ENCODE measurements around the gene EHBP1L1.

EHBP1L1 gene

GRCh38 chr11:65547446-65548125, 28.3 kb upstream of the EHBP1L1 start:
- no peak for DNase-seq

GRCh38 chr11:65548395-65548794, 27.5 kb upstream of the EHBP1L1 start:
- no peak for DNase-seq

DNA sequence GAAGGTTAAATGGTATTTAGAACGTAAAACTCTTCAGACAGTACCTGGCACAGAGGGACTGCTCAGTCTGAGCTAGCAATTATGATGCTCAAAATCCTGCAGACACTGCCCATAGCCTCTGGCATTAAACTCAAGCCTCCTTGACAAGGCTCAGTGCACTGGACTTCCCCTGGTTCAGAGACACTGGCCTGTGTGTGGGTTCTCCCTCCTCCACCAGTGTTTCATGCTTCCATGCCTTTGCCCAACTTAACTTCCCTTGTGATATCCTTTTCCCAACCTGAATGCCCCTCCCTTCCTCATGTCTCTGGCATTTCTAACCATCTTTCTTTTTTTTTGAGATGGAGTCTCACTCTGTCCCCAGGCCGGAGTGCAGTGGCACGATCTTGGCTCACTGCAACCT, 26.8 kb upstream of the EHBP1L1 start:
- DNase-seq = no peak

- DNase-seq = no peak
These were observed 24.1 kb upstream of the EHBP1L1 start for GRCh38 chr11:65551572-65552387.

GRCh38 chr11:65552388-65552951, 23.4 kb upstream of the EHBP1L1 start:
- no peak for DNase-seq

DNA sequence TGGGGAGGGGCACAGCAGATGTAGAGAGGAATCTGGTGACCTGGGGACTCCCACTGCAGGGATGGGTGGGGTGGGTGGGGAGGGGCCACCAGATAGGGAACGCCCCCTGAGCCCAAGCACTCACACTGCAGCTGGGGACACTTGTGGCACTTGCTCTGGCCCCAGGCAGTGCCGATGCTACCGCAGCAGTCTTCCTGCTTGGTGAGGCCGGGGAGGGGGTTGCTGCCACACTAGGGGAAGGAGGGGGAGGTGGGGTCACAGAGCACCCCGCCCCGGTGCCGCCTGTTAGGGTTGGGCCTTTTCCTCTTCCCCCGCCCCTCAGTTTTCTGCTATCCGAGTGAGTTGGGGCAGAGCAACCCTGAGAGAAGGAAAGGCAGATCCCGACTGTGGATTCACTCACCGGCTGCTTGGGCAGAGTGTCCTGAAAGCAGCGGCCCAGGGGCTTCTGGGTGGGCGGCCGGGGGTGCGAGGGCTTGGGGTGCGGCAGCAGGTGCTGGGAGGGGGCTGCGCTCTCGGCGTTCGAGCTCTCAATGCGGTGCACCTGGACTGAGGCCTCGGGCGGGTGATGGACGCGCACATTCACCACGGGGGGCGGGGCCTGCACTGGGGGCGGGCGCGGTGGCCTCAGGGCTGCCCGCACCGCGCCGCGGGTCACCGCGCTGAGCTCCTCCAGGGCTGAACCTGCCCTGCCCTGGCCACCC, 22.4 kb upstream of the EHBP1L1 start:
- no peak for DNase-seq

DNA sequence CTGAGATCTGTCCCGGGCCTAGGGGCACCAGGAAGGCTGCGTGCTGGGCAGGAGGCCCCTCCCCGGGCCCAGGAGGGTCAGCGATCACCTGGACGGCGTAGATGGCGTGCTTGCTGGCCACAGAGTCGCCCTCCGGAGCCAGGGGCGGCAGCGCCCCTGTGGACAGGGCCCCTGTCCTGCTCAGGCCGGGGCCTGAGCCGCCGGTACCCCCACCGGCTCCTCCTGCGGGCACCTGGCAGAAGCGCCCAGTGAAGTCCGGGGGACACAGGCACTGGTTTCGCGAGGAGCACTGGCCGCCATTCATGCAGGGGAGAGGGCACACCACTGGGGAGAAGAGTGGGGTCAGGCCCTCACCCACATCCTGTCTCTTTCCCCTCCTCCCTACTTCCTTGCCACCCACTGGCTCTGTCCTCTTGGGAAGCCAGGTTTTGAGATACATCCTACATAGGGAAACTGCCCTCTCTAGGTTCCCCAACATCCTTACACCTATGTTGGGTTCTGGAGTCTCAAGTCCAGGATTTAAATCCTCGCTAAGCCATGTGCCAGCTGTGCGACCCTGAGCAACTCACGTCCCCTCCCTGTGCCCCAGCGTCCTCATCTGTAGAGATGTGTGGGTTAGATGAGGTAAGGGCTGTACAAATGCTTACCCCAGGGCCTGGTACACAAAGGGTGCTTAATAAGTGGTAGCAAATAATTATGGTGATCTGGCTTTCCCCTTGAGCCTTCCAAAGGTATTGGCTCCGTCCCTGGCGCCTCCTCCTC, 21.6 kb upstream of the EHBP1L1 start:
- DNase-seq = no peak

GRCh38 chr11:65554842-65555430, 20.9 kb upstream of the EHBP1L1 start:
- no peak for DNase-seq

DNA sequence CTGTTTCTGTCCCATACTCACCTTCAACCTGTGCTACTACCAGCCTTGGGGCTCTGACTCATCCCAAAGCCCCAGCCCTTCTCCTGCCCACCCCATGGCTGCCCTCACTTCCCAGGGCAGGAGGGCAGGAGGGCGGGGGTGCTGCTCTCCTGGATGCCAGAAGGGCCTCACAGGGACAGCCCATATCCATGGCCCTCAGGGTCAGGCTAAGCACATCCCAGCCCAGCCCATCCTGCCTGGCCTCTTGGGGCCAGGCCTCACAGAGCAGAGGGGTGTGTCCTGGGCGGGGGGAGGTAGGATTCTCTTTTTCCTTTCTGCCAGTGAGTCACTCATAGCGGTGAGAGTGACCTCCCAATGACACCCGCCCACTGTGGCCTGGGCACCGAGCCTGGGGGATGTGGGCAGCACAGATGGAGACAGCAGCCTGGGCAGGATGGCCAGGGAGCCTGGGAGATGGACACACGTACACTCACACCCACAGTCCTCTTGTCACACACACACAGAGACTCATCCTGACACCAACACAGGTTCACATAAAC, 20.1 kb upstream of the EHBP1L1 start:
- DNase-seq = no peak

DNA sequence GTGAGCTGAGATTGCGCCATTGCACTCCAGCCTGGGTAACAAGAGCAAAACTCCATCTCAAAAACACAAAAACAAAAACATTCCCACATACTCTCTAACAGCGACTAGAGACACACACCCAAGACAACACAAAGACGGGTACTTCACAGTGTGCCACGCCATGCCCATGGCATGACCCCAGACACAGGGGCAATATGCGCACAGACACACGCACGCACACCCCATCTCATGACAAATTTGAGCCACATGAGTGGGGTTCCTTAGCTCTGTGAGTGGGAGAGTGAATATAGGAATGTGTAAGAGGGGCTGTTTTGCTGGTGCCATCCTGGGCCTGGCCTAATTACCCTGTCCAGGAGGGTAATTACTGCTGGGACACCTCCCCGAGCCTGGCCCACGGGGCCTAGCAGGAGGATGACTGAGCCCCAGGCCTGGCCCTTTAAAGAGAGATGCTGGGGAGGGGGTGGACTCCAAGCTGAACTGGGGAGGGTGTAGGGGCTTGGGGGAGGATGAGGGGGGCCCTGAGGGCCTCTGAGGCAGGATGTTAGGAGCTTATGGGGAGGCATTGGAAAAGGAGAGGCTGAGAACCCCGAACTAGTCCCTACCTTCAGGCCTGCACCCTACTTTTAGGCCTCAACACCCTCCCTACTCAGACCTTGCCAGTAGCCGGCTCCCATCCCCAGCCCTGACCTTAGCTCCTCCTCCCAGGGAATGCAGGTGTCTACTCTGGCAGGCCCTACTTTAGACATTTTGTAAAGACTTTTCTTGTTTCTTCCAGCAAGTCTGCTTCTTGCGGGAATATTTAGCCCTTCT, 19.2 kb upstream of the EHBP1L1 start:
- no peak for DNase-seq

DNA sequence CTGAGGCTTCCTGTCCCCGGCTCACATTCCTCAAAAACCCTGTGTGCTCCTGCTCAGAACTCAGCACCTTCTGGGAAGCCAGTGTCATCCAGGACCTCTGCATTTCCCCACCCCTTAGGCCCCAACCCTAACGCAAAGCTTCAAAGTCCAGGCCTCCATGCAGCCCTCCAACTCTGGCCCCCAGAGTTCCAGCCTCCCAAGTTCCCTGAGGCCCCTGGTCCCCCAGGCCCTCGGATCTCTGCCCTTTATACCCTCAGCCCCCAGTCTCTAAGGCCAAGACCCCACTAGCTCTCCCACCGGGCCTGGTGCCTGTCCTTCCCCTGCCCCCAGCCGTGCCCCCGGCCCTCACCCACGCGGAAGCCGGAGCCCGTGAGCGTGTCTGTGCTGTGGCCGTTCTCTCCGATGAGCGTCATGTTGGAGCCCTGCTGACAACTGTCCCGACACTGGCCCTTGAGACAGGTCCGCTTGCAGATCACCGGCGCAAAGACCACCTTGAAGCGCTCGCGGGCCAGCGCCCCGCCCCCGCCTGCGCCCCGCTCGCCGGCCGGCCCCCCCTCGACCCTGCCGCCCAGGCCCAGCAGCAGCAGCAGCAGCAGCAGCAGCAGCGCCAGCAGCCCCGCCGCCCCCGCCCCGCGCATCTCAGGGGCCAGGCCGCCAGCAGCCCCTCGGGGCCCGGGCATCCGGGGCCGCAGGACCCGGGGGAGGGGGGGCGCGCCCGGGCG, 18.4 kb upstream of the EHBP1L1 start:
- no peak for DNase-seq

- DNase-seq = peak; percentile 58
These were observed 17.6 kb upstream of the EHBP1L1 start, which contains the start of gene LTBP3 for GRCh38 chr11:65558002-65558929. Gene LTBP3 (minus strand): TSS chr11:65558359. CDS start chr11:65557959, 400 bp downstream.

- peak; percentile 81 for DNase-seq
These were observed 16.8 kb upstream of the EHBP1L1 start for GRCh38 chr11:65558930-65559509.

GRCh38 chr11:65559535-65559934, 16.3 kb upstream of the EHBP1L1 start:
- DNase-seq = peak; percentile 73

DNA sequence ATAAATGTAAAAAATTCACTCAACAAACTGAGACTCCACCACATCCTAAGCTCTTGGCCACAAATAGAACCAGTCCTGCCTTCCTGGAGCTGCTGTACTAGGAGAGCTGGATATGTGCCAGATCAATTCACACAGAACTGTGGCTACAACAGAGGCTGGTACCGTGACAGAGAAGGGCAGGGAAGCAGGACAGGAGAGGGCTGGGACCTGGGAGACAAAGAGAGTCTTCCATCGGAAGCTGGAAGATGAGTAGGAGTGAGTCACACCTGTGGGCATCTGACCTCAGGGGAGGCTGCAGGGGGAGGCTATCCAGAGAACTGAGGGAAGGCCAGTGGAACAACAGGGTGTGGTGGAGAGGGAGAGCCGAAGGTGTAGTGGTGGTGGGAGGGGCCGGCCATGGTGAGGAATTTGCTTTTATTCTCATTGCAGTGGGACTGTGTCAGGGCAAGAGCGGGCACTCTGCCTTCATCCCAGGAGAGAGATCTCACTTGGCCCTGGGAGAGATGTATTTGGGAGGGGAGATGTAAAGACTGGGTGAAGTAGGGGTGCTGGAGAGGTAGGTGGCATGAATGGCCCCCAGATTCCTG, 15.8 kb upstream of the EHBP1L1 start:
- DNase-seq = peak; percentile 73

DNA sequence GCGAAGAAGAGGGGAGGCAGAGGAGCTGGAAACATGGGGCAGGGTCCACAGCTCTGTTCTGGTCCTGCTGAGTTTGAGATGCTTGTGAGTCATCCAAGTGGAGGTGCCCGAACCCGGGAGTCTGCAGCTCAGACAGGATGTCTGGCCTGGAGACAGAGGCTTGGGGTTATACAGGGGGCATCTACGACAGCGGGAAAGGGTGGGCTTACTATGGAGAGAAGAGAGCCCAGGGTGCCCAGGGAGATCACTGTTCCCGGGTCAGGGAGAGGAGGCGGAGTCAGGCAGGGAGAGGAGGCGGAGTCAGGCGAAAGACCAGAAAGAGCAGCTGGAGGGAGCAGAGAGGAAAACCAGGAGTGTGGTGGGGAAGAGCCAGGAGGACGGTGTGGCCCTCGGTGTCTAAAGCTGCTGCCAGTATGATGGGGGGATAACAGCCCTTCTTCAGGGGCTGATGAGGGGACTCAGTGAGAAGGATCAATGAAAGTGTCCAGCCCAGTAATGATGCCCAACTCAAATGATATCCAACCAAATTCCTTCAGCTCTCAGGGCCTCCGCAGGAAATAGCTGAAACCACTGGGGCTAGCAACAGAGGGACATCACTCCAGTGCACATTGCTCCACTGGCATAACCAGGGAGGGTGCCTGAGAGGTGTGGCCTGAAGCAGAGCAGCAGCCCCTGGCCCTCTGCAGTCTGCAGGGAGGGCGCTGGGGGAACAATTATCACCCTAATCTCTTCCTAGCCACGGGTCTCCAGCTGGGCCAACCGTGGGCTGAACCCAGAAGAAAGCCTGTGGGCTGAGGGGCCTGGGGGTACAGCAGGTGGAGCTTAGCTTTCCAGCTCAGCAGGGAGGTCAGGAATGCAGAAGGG, 15.1 kb upstream of the EHBP1L1 start:
- peak; percentile 64 for DNase-seq

DNA sequence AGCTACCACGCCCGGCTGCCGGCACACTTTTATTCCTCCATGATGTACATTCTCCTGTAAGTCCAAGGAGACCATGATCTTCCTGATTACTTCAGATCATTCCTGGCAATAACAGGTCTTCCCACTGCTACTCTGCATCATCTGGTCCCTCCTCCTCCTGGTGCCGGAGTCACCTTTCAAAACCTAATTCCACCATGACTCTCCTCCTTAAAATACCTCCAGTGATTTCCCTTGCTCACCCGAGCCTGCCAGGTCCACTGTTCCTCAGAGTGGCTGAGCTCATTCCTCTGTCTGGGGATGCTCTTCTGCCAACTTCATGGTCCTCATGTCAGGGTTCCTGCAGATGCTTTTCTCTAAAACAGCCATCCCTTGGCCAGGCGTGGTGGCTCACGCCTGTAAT, 13.8 kb upstream of the EHBP1L1 start:
- DNase-seq = no peak
